ENCODE results near the gene DLGAP4.

DLGAP4 gene

DNA sequence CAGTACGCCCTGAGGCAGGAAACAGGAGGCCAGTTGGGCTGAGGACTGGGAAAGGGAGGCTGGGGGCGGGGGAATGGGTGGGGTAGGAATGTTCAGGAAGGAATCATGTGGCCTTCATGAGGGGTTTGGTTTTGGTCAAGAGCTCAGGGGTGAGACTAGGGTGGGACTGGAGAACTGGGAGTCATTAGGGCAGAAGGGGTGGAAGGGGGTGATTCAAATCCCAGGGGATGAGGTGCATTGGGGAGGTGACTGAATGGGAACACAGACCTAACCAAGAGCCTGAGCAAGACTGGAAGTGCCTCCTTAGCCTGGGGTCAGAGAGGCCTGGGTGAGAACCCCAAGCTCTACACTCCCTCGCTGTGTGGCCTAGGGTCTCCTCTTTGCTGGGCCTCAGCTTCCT, 86.8 kb downstream of the DLGAP4 start:
- Histone ChIP-seq H3K9ac (ENCODE audit: insufficient read length, low read depth) (no peak overlapping the region), H3K36me3 (ENCODE audit: insufficient read depth, insufficient read length, low read length) (no peaks in the 10 kb centered on the region), H3K4me3 (ENCODE audit: insufficient read length, low read depth) (no peak overlapping the region), H3K4me1 (ENCODE audit: insufficient read depth, insufficient read length) (peaks cover 30% of the 10 kb centered on the region), H3K9me3 (ENCODE audit: insufficient read depth, low read length) (no peaks in the 10 kb centered on the region), H3K27me3 (ENCODE audit: insufficient read depth, insufficient read length) (no peaks in the 10 kb centered on the region)
- TF ChIP-seq YY1 (IDR thresholded peaks at IDR 0.05; ENCODE audit: insufficient read depth, insufficient read length) (no peak), ZNF274 (IDR thresholded peaks at IDR 0.05; ENCODE audit: low read depth, low read length) (no peak)
- no peak for DNase-seq (ENCODE audit: low read depth, low spot score)

DNA sequence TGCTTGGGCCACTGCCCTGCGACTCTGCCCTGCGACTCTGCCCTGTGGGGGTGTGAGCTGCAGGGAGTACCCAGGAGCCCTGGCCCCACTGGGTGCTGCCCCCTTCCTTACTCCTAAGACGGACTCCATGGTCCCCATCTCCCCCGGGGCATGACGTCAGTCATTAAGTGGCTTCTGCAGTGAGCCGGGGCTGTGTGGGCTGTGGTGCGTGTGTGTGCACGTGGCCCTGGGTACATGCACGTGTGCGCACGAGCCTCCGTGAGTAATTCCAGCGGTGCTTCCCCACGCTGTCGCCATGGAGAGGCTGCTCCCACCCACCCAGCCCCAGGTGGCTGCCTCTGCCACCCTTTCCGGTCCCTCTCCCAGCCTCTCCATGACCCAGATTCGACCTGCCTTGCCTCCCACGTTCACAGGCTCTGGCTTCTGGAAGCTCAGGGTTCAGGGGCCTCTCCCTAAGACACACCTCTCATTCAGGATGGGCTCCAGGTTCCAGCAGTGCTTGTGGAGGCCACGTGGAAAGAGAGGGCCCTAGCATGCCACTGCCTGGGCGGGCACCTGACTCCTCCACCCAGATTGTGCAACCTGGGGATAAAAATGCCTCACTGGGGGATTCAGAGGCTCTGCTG, 88.3 kb downstream of the DLGAP4 start:
- Histone ChIP-seq H3K36me3 (ENCODE audit: insufficient read depth, insufficient read length, low read length) (no peaks in the 10 kb centered on the region), H3K4me3 (ENCODE audit: insufficient read length, low read depth) (no peak overlapping the region), H3K27me3 (ENCODE audit: insufficient read depth, insufficient read length) (no peaks in the 10 kb centered on the region), H3K4me1 (ENCODE audit: insufficient read depth, insufficient read length) (peaks cover 30% of the 10 kb centered on the region), H3K9me3 (ENCODE audit: insufficient read depth, low read length) (no peaks in the 10 kb centered on the region), H3K9ac (ENCODE audit: insufficient read length, low read depth) (no peak overlapping the region)
- DNase-seq (ENCODE audit: low read depth, low spot score), result no peak
- TF ChIP-seq YY1 (IDR thresholded peaks at IDR 0.05; ENCODE audit: insufficient read depth, insufficient read length) (no peak), SUZ12 (IDR thresholded peaks at IDR 0.05; ENCODE audit: extremely low read depth, insufficient read depth, insufficient read length) (no peak), ZNF274 (IDR thresholded peaks at IDR 0.05; ENCODE audit: low read depth, low read length) (no peak)

DNA sequence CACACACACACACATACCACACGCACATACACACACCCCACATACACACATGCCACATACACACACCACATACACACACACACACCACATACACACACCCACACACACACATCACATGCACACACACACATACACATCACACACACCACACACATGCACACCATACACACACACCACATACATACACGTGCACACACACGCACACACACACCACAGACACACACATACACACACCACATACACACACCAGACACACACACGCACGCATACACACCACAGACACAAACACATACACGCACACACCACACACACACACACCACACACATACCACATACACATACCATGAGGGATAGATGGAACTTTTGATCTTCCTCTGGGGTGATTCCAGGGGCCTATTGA, 90.2 kb downstream of the DLGAP4 start:
- no peak for DNase-seq (ENCODE audit: low read depth, low spot score)
- Histone ChIP-seq H3K4me1 (ENCODE audit: insufficient read depth, insufficient read length) (peaks cover 19% of the 10 kb centered on the region), H3K27me3 (ENCODE audit: insufficient read depth, insufficient read length) (no peaks in the 10 kb centered on the region), H3K36me3 (ENCODE audit: insufficient read depth, insufficient read length, low read length) (no peaks in the 10 kb centered on the region), H3K9ac (ENCODE audit: insufficient read length, low read depth) (no peak overlapping the region), H3K4me3 (ENCODE audit: insufficient read length, low read depth) (no peak overlapping the region), H3K9me3 (ENCODE audit: insufficient read depth, low read length) (no peaks in the 10 kb centered on the region)
- TF ChIP-seq YY1 (IDR thresholded peaks at IDR 0.05; ENCODE audit: insufficient read depth, insufficient read length) (no peak), SUZ12 (IDR thresholded peaks at IDR 0.05; ENCODE audit: extremely low read depth, insufficient read depth, insufficient read length) (no peak), ZNF274 (IDR thresholded peaks at IDR 0.05; ENCODE audit: low read depth, low read length) (no peak)

DNA sequence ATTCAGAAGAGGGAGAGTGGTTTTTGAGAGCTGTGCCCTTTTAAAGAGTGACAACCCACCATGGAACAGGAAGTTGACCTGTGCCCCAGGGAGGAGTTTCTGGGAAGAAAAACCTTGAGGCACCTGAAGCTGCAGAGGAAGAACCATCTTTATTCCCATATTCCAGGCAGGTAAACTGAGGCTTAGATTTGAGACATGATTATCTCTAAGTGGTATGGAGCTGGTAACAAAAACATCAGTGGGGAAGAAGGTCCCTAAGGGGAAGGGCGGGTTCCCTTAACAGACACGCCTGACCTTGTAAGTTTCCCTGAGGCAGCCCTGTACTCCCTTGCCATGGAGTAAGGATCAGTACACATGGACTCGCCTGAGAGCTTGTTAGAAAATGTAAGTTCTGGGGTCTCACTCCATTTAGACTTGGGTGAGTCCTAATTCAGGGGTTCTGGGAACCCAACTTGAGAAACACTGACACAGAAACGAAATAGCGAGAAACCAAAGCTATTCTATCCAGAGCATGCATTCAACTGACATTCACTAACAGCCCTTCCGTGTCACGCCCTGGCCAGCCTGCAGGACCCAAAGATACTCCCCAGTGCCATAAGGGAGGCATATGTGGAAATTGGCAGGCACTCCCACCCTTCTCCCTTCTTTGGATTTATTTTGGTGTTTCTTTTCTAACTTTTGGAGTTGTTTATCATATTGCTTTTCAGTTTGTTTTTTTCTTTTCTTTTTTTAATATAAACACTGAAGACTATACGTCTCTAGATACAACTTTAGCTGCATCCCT, 90.9 kb downstream of the DLGAP4 start:
- DNase-seq (ENCODE audit: low read depth, low spot score), result no peak
- TF ChIP-seq ZNF274 (IDR thresholded peaks at IDR 0.05; ENCODE audit: low read depth, low read length) (no peak), SUZ12 (IDR thresholded peaks at IDR 0.05; ENCODE audit: extremely low read depth, insufficient read depth, insufficient read length) (no peak), YY1 (IDR thresholded peaks at IDR 0.05; ENCODE audit: insufficient read depth, insufficient read length) (no peak)
- H3K9ac ChIP-seq (ENCODE audit: insufficient read length, low read depth), result no peak overlapping the region
- no peak overlapping the region for H3K4me3 ChIP-seq (ENCODE audit: insufficient read length, low read depth)
- H3K36me3 ChIP-seq (ENCODE audit: insufficient read depth, insufficient read length, low read length), result no peaks in the 10 kb centered on the region
- H3K27me3 ChIP-seq (ENCODE audit: insufficient read depth, insufficient read length), result no peaks in the 10 kb centered on the region
- H3K4me1 ChIP-seq (ENCODE audit: insufficient read depth, insufficient read length), result peaks cover 22% of the 10 kb centered on the region
- H3K9me3 ChIP-seq (ENCODE audit: insufficient read depth, low read length), result no peaks in the 10 kb centered on the region

DNA sequence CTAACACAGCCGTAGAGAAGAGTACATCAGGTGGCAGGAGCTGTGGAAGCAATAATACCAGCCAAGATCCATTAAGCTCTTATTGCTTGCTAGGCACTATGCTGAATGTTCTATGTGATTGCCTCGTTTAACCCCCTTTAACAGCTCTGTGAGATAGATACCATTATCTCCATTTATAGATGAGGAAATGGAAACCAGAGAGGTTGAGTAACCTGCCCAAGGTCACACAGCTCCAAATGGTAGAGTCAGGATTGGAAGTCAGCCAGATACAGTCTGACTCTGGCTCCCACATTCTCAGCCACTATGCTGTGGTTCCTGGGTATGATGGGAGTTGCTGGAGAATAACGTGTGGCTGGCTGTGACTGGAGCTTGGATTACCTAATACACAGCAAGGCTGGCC, 92.4 kb downstream of the DLGAP4 start:
- no peak overlapping the region for H3K9ac ChIP-seq (ENCODE audit: insufficient read length, low read depth)
- no peak for DNase-seq (ENCODE audit: low read depth, low spot score)
- no peak for TF ChIP-seq YY1 (IDR thresholded peaks at IDR 0.05; ENCODE audit: insufficient read depth, insufficient read length)
- no peak for TF ChIP-seq ZNF274 (IDR thresholded peaks at IDR 0.05; ENCODE audit: low read depth, low read length)
- no peaks in the 10 kb centered on the region for H3K36me3 ChIP-seq (ENCODE audit: insufficient read depth, insufficient read length, low read length)
- peaks cover 20% of the 10 kb centered on the region for H3K4me1 ChIP-seq (ENCODE audit: insufficient read depth, insufficient read length)
- no peak overlapping the region for H3K4me3 ChIP-seq (ENCODE audit: insufficient read length, low read depth)
- no peaks in the 10 kb centered on the region for H3K27me3 ChIP-seq (ENCODE audit: insufficient read depth, insufficient read length)
- no peaks in the 10 kb centered on the region for H3K9me3 ChIP-seq (ENCODE audit: insufficient read depth, low read length)

DNA sequence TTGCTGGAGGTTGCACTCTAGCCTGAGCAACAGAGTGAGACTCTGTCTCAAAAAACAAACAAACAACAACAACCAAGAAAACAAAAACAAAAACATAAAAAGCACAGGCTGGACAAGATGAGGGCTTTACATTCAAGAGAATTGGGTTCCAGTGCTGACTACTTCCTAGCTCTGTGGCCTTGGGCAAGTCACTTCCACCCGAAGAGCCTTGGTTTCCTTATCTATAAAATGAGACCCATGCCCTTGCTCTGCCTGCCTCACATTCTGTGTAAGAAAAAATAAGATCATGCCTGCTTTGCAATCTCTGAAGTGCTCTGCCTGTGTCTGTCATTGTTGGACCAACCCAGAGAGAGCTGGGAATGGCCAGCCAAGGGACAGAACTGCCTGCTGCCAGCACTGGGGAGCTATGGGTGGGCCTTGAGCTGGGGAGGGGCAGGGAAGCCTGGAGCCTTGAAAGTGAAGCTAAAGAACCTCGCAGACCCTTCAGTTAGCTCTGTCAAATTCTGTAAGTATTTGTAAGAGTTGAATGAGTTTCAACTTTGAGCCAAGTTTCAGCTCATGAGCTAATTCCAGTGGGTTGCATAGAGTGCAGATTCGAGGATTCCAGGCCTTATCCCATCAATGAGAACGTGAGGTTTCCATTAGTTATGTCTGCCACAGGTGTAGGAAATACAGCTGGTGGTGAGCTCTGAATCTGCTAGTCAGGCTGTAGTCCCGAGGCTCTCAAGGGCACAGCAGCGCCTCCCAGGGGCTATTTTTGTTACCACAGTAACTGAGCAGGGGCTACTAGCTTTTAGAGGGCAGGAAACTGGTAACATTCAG, 93.2 kb downstream of the DLGAP4 start:
- peak; percentile 83 for DNase-seq (ENCODE audit: low read depth, low spot score)
- peaks cover 14% of the 10 kb centered on the region for H3K4me1 ChIP-seq (ENCODE audit: insufficient read depth, insufficient read length)
- H3K36me3 ChIP-seq (ENCODE audit: insufficient read depth, insufficient read length, low read length), result no peaks in the 10 kb centered on the region
- no peaks in the 10 kb centered on the region for H3K9me3 ChIP-seq (ENCODE audit: insufficient read depth, low read length)
- no peak overlapping the region for H3K4me3 ChIP-seq (ENCODE audit: insufficient read length, low read depth)
- H3K27me3 ChIP-seq (ENCODE audit: insufficient read depth, insufficient read length), result no peaks in the 10 kb centered on the region
- H3K9ac ChIP-seq (ENCODE audit: insufficient read length, low read depth), result no peak overlapping the region
- TF ChIP-seq ZNF274 (IDR thresholded peaks at IDR 0.05; ENCODE audit: low read depth, low read length) (no peak), YY1 (IDR thresholded peaks at IDR 0.05; ENCODE audit: insufficient read depth, insufficient read length) (no peak), SUZ12 (IDR thresholded peaks at IDR 0.05; ENCODE audit: extremely low read depth, insufficient read depth, insufficient read length) (no peak)

DNA sequence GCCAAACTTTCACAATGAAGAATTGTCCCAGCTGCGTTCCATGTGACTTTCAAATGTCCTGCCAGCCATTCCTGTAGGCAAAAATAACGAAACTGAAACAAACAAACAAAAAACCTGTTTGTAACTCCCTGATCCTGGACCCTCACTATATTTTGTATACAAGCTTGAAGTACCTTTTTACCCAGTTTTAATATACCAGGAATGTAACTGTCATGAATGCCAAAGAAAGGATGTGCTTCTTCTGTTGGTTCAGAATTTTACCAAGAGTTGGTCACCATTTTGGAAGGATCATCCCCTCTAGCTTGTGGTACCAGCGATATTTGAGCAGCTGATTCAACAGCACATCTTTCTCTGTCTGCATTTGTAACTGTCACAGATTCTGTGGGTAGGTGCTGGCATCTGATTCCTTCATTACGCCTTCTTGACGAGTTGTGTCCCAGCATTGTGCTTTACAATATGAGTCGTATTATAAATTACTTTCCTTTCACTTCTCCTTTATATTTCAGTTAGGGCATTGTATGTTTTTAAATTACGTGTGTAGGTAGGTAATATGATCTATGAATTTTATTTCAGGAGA, 93.9 kb downstream of the DLGAP4 start:
- Histone ChIP-seq H3K27me3 (ENCODE audit: insufficient read depth, insufficient read length) (no peaks in the 10 kb centered on the region), H3K4me3 (ENCODE audit: insufficient read length, low read depth) (no peak overlapping the region), H3K9ac (ENCODE audit: insufficient read length, low read depth) (no peak overlapping the region), H3K36me3 (ENCODE audit: insufficient read depth, insufficient read length, low read length) (no peaks in the 10 kb centered on the region), H3K9me3 (ENCODE audit: insufficient read depth, low read length) (no peaks in the 10 kb centered on the region), H3K4me1 (ENCODE audit: insufficient read depth, insufficient read length) (peaks cover 14% of the 10 kb centered on the region)
- no peak for TF ChIP-seq SUZ12 (IDR thresholded peaks at IDR 0.05; ENCODE audit: extremely low read depth, insufficient read depth, insufficient read length)
- no peak for TF ChIP-seq YY1 (IDR thresholded peaks at IDR 0.05; ENCODE audit: insufficient read depth, insufficient read length)
- TF ChIP-seq ZNF274 (IDR thresholded peaks at IDR 0.05; ENCODE audit: low read depth, low read length), result no peak
- DNase-seq (ENCODE audit: low read depth, low spot score), result no peak
